GM13976 (cell line): Measurements from ENCODE around the gene RAD9A.
"Not testable (repeated sequence)": the region's sequence is repeated elsewhere in the genome, so short reads cannot be mapped to it uniquely, and the experiment has no call there.

ENCODE experiments used
- DNase-seq: peaks from one replicate; pipeline ENCODE4 v3.0.0; 2012; ENCODE audit warnings: low spot score
- CTCF ChIP-seq: IDR thresholded peaks from 2 replicates; pipeline ENCODE4 v1.5.1; 2012; ENCODE audit warnings: borderline replicate concordance, mild to moderate bottlenecking; ENCODE audit not compliant: insufficient read depth; ENCODE audit errors: extremely low read depth, missing control alignments, control extremely low read depth
- in situ Hi-C: fragments of 300-500 bp; cut with MboI; formaldehyde crosslinking; loops from one replicate; pipeline ENCODE4 v1.12.0; 2022; ENCODE audit warnings: low sequenced_read_pairs, mixed read lengths, inconsistent platforms; ENCODE audit not compliant: unreplicated experiment

Gene RAD9A

GRCh38 chr11:67420646-67421429 is 29.1 kb downstream of the RAD9A start:
- in situ Hi-C loops = no loop called here
- peak; percentile 100 for DNase-seq
- no peak for TF ChIP-seq CTCF

- in situ Hi-C loops = no loop called here
- no peak for DNase-seq
- TF ChIP-seq CTCF = no peak
Observed at GRCh38 chr11:67421430-67422031, 29.7 kb downstream of the RAD9A start.

- TF ChIP-seq CTCF = no peak
- DNase-seq = no peak
- in situ Hi-C loops = no loop called here
Observed at GRCh38 chr11:67422891-67423290, 31.1 kb downstream of the RAD9A start.

GRCh38 chr11:67423466-67423865 is 31.7 kb downstream of the RAD9A start:
- DNase-seq = no peak
- TF ChIP-seq CTCF = no peak
- in situ Hi-C loops = no loop called here

GRCh38 chr11:67423891-67424613 is 32.3 kb downstream of the RAD9A start:
- in situ Hi-C loops = no loop called here
- no peak for DNase-seq
- TF ChIP-seq CTCF = no peak

GRCh38 chr11:67427364-67427859 is 35.6 kb downstream of the RAD9A start:
- in situ Hi-C loops, DNase-seq: not testable (repeated sequence)
